Measurements from ENCODE around the gene DMAC2.

Gene DMAC2

DNA sequence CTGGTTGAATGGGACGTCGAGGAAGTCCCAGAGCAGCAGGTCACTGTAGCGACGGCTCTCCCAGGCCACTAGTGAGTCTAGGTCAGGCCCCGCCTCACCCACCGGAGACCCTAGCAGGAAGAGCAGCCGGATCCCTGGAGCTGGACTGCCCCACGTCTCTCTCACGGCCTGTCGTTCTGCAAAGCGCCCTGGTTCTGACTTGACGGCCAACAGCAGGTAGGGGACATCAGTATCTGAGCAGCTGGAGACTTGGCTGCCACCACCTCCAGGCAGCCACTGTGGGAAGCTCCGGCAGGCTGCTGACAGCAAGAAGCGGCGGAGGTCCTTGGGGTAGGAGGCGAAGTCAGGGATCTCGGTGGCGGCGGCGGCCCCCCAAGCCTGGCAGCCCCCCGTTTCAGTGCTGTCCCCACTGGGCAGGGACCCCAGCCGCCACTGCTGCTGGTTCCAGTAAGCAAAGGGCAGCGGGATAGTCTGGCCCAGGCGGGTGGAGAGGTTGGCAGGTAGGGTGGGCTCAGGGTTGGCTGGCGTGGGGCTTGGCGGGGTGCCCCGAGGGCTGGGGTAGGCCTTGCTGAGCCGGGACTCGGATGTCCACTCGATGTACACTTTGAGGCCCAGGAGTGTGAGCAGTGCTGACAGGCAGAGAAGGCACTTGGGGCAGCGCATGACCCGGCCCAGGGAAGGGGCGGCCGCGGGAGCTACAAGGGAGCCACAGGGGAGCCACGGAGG, 13.4 kb downstream of the DMAC2 start:
- in situ Hi-C loops (cut with HindIII; ENCODE audit: low pct_ligation_motif_present, low pct_unique_long_range_greater_than_20kb, low sequenced_read_pairs) = no loop called here
- DNase-seq = no peak

DNA sequence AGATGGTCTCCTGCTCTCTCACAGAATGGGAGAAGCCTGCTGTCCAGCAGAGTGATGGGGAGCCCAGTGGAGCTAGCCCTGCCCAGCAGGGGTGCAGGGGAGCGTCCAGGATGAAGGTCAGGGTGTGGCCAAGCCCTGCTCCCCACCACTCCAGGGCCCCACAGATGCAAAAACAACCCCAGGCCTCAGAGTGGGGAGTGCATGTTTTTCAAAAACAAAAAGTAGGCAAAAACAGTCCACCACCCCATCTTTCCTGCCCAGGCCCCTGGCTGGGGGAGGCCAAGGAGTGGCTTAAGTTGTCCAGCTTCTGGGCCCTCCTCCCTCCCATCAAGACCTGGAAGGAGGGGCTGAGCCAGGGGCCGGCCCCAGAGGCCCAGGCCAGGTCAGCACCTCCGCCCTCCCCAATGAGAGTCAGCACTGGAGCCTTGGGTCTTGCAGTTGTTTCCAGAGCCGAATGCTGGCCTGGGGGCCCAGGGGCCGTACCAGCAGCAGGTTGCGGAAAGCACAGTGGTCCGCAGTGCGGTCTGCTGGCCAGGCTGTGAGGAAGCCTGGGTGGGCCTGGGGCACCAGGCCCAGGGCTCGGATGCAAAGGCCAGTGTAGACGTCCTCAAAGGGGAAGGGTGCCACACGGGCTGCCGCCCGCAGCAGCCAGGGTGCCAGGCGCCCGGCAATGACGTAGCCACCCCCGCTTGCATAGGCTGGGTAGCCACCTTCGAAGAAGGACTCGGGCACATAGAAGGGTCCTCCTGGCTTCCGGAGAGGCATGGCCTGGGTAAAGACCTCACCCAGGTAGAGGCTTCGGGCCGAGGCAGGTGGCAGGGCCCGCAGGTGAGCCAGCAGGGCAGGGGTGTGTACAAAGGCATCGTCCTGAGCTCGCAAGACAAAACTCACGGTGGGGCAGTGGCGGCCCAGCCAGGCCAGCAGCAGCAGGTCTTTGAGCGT, 14.3 kb downstream of the DMAC2 start:
- no peak for DNase-seq
- in situ Hi-C loops (cut with HindIII; ENCODE audit: low pct_ligation_motif_present, low pct_unique_long_range_greater_than_20kb, low sequenced_read_pairs) = no loop called here

DNA sequence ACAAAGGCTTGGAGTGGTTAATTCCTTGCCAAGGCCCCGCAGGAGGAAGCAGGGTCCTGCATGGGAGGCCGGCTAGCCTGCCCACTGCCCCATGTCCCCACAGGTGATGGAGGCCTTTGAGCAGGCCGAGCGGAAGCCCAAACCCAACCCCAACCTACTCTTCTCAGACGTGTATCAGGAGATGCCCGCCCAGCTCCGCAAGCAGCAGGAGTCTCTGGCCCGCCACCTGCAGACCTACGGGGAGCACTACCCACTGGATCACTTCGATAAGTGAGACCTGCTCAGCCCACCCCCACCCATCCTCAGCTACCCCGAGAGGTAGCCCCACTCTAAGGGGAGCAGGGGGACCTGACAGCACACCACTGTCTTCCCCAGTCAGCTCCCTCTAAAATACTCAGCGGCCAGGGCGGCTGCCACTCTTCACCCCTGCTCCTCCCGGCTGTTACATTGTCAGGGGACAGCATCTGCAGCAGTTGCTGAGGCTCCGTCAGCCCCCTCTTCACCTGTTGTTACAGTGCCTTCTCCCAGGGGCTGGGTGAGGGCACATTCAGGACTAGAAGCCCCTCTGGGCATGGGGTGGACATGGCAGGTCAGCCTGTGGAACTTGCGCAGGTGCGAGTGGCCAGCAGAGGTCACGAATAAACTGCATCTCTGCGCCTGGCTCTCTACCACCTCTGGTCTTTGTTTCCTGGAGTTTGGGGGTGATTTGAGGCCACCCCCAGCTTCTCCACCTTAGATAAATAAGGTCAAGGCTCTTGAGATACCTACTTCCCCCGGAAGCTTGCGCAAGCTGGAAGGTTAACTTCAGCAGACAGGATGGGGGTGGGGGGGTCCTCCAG, 15.2 kb downstream of the DMAC2 start:
- no peak for DNase-seq
- in situ Hi-C loops (cut with HindIII; ENCODE audit: low pct_ligation_motif_present, low pct_unique_long_range_greater_than_20kb, low sequenced_read_pairs) = no loop called here

DNA sequence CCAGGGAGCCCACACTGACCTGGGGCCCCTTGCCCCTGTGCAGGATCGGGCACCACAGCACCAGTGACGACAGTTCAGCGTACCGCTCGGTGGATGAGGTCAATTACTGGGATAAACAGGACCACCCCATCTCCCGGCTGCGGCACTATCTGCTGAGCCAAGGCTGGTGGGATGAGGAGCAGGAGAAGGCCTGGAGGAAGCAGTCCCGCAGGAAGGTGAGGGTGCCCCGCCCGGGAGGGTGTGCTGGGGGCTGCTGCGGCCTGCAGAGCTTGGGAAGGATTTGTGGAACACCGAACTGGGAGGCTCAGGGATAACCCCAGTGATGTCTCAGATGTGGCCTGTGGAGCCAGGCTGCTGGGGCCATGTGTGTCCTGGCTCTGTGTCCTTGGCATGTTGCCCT, 16.8 kb downstream of the DMAC2 start:
- no peak for DNase-seq
- in situ Hi-C loops (cut with HindIII; ENCODE audit: low pct_ligation_motif_present, low pct_unique_long_range_greater_than_20kb, low sequenced_read_pairs) = no loop called here

DNA sequence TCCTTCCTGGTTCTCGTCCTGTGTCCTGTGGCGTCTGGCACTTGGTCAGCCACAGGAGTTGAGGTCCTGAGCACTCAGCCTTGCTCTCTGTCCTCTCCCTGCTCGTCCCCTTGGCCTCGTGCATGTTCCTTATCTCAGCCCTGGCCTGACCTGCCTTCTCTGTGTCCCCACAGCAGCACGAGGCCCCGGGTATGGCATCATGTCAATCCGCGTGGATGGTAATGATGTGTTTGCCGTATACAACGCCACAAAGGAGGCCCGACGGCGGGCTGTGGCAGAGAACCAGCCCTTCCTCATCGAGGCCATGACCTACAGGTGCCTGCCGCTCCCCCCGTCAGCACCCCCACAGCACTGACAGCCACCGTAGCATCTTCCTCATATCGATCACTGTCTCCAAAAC, 17.3 kb downstream of the DMAC2 start:
- in situ Hi-C loops (cut with HindIII; ENCODE audit: low pct_ligation_motif_present, low pct_unique_long_range_greater_than_20kb, low sequenced_read_pairs) = no loop called here
- no peak for DNase-seq

DNA sequence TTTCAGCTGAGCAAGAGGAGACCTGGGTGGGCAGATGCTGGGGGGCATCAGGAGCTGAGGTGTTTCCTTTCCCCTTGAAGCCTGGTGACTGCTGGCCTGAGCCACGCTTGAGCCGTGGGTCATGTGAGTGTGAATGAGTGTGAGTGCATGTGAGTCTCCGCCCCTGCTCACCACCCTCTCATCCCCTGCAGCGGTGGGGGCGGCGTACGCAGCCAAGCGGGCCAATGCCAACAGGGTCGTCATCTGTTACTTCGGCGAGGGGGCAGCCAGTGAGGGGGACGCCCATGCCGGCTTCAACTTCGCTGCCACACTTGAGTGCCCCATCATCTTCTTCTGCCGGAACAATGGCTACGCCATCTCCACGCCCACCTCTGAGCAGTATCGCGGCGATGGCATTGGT, 17.7 kb downstream of the DMAC2 start:
- in situ Hi-C loops (cut with HindIII; ENCODE audit: low pct_ligation_motif_present, low pct_unique_long_range_greater_than_20kb, low sequenced_read_pairs) = no loop called here
- no peak for DNase-seq

DNA sequence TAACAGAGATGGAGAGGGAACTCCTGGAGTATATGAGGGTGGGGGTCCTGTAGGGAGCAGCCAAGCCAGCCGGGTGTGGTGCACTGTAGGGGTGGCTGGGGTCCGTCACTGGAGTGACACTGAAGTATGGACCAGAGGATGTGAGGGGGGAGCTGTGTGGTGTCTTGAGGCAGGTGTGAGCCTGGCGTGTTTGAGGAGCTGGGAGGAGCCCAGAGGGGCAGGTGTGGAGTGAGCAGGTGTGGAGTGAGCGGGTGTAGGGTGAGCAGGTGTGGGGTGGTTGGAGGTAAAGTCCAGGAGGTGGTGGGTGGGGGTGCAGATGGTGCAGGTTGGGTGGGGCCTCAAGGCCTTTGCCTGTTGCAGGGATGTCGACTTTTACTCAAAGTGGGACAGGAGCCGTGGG, 18.4 kb downstream of the DMAC2 start:
- in situ Hi-C loops (cut with HindIII; ENCODE audit: low pct_ligation_motif_present, low pct_unique_long_range_greater_than_20kb, low sequenced_read_pairs) = no loop called here
- DNase-seq = no peak

DNA sequence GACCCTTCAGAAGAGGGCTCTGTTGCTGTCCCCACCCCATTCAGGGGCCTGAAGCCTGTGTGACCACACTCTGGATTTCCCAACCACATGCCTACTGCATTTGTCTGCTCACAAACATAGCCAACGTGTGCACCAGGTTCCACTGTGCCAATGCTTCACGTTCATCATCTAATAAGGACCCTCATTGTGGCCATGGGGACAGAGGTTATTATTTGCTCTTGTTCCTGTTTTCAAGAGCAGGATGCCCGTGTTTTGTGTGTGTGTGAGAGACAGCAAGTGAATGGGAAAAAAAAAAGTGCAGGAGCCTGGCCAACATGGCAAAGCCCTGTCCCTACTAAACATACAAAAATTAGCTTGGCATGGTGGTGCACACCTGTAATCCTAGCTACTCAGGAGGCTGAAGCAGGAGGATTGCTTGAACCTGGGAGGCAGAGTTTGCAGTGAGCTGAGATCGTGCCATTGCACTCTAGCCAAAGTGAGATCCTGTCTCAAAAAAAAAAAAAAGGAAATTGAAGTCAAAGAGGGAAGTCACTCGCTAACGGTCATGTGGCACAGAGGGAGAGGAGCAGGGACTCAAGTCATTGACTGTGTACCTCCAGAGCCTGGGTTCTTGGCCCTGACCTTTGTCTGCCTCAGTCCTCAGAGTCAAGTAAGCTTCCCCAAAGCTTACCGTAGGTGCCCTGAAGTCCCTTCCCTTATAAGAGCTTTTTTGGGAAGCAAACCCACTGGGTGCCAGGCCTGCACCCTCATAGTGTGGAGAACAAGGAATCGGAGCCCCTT, 19.4 kb downstream of the DMAC2 start:
- in situ Hi-C loops (cut with HindIII; ENCODE audit: low pct_ligation_motif_present, low pct_unique_long_range_greater_than_20kb, low sequenced_read_pairs) = no loop called here
- no peak for DNase-seq

DNA sequence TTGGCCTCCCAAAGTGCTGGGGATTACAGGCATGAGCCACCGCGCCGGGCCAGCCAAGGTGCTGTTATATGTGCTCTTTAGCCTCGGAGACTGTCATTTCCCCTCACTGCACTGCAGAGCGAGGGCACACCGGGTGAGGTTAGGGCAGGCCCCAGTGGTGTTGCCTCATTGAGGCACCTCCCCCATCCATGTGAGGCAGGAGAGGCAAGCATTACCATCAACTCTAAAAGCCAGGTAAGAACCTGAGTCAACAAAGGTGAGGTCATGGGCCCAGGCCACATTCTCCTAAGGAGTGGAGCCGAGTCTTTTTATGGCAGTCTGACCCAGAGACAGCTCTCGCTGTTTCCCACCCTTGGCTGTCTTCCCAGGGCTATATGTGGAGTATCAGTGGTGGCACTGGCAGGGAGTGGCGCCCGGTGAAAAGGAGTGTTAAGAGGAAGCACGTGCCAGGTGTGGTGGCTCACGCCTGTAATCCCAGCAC, 23.5 kb downstream of the DMAC2 start:
- DNase-seq = no peak
- in situ Hi-C loops (cut with HindIII; ENCODE audit: low pct_ligation_motif_present, low pct_unique_long_range_greater_than_20kb, low sequenced_read_pairs) = no loop called here

DNA sequence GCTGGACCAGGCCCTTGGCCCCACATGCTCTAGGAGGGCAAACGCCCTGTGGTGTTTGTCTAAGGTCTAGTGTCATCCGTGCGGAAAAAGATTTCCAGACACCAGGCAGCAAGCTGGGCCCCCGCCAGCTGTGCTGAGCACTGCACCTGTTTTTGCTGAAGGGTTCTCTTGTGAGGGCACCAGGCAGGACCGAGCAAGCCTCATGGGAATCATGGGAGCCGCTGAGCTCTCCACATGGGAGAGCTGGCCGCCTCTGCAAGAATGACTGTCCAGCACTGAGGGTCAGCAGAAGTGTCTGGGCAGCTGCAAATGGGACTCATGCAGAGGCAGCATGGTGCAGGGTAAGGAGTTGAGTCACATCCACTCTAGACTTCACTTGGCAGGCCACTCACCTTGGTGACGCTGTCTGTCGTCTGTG, 24.5 kb downstream of the DMAC2 start:
- no peak for DNase-seq
- in situ Hi-C loops (cut with HindIII; ENCODE audit: low pct_ligation_motif_present, low pct_unique_long_range_greater_than_20kb, low sequenced_read_pairs) = no loop called here

DNA sequence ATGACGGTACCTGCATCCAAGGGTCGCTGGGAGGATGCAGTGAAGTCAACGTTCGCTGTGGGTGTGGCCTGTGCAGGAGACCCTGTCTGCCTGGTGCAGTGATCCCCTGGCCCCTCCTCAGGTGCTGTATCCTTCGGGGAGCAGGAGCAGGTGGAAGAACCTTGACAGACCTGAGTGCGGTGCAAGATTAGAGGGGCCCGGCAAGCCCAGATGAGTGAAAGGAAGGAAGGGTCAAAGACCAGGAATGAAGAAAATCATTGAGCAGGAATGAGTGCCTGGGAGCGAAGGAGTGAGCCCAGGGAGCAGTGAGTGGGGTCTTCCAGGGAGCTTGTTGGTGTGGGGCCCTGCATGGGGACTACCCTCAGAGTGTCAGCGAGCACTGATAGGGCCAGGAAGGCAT, 25.3 kb downstream of the DMAC2 start:
- no peak for DNase-seq
- in situ Hi-C loops (cut with HindIII; ENCODE audit: low pct_ligation_motif_present, low pct_unique_long_range_greater_than_20kb, low sequenced_read_pairs) = no loop called here

DNA sequence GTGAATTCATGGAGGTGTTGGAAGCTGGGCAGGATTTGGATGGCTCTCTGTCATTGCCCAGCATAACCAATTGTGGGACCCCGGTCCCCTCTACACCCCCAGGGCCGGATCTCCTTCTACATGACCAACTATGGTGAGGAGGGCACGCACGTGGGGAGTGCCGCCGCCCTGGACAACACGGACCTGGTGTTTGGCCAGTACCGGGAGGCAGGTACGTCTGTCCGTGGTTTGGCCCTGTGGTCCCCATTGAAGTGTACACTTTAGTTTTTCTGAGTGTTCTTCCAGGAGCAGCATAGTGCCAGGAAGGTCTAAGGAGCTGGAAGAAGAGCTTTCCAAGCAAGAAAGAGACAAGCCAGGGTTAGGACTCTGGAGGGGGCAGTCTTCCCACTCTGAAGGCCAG, 25.8 kb downstream of the DMAC2 start:
- in situ Hi-C loops (cut with HindIII; ENCODE audit: low pct_ligation_motif_present, low pct_unique_long_range_greater_than_20kb, low sequenced_read_pairs) = no loop called here
- no peak for DNase-seq

DNA sequence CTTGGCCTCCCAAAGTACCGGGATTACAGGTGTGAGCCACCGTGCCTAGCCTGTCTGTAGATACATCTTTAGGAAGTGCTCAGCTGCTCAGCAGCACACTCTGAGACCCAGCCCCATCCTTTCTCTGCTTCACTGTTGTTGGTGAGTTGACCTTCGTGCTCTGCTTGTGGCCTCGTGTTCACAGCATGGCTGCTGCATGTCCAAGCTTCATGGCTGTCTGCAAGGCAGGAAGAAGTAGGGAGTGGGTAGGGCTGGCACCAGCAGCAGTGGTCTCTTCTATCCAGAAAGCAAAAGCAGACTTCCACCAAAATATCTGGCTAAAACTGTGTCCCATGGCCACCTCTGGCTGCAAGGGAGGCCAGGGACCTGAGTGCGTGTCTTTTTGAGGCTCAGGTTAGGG, 26.8 kb downstream of the DMAC2 start:
- in situ Hi-C loops (cut with HindIII; ENCODE audit: low pct_ligation_motif_present, low pct_unique_long_range_greater_than_20kb, low sequenced_read_pairs) = no loop called here
- no peak for DNase-seq

DNA sequence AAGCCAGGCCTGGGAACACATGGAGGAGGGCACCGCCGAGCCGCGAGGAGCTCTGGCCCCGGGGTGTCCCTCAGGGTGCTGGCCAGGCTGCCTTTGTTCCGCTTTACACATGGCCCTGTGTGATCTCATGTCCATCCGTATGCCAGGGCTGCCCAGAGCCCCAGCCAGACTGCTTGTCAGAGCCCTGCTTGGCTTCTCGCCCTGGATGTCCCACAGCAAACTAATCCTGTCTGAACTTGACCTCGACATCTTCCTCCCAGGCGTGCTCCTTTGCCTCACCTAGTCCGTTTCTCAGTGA, 27.8 kb downstream of the DMAC2 start:
- DNase-seq = no peak

DNA sequence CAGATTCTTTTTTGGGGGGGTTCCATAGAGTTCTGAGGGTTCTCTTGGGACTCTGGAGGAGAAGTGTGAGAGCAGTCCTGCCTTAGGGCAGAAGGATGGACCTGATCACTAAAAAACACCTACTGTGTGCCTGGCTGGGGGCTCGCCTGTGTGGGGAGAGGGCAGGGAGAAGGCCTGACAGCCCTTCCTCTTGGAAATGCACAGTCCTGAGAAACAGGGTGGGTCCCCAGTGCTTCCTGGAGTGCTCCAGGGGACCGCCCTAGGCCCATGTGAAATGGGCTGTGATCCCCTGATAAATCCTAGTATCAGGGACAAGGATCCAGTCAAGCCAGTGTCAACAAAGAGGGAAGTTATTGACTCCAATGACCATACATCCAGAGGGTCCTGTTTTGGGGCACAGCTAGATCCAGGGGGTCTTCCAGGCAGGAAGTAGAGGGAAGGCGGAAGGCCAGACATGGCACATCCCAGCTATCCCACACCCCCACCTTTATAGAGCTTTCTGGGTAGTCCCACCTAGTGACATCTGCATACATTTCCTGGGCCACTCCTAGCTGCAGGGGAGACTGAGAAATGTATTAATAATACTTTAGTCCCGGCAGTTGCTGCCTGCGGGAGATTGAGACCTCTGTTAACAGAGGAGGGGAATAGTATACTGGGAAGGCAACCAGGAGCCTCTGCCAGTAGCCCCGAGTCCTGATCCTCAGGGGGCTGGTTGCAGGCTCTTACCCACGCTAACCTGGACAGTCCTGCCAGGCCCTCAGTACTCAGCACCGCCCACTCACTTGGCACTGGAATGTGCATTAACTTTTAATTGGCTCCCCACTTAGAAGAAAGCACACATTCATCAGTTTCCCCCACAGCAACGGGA, 28.4 kb downstream of the DMAC2 start:
- no peak for DNase-seq
- in situ Hi-C loops (cut with HindIII; ENCODE audit: low pct_ligation_motif_present, low pct_unique_long_range_greater_than_20kb, low sequenced_read_pairs) = no loop called here

More for the DNA sequence above, 27.8 kb downstream of the DMAC2 start:
- in situ Hi-C loops (cut with HindIII; ENCODE audit: low pct_ligation_motif_present, low pct_unique_long_range_greater_than_20kb, low sequenced_read_pairs) = no loop called here

DNA sequence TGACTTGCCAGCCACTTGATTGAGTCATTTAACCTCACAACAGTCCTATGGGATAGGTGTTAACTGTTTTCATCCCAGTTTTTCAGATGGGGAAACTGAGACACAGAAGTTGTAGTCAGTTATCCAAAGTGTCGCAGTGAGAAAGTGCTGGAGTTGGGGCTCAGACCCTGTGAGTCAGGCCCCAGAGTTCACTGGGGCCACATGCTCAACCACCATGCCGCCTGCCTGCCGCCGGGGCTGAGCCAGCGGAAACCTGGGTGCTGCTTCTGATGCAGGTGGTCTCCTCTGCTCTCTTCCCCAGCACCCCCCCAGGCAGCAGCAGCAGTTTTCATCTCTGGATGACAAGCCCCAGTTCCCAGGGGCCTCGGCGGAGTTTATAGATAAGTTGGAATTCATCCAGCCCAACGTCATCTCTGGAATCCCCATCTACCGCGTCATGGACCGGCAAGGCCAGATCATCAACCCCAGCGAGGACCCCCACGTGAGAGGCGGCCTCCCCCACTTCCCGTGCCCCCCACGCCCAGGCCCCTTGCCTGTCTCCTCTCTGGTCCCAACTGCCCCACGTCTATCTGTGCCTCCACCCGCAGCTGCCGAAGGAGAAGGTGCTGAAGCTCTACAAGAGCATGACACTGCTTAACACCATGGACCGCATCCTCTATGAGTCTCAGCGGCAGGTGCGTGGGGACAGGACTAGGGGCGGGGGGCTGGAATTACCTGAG, 29.2 kb downstream of the DMAC2 start:
- DNase-seq = no peak
- in situ Hi-C loops (cut with HindIII; ENCODE audit: low pct_ligation_motif_present, low pct_unique_long_range_greater_than_20kb, low sequenced_read_pairs) = no loop called here

DNA sequence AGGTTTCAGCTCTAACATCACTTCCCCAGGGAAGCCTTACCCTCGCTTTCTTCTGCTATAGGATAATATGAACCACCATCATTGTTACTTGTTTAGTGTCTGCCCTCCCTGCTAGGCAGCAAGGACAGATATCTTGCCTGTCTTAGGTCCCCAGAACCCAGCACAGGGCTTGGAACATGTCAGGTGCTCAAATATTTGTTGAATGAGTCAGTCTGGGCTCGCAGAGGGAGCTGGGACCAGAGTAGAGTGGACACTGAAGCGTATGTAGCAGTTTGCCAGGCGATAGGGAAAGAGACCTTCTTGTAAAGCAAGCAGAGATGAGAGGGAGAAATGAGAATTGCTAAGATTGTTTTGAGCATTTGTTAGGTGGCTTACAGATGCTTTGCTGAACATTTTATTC, 30.4 kb downstream of the DMAC2 start:
- in situ Hi-C loops (cut with HindIII; ENCODE audit: low pct_ligation_motif_present, low pct_unique_long_range_greater_than_20kb, low sequenced_read_pairs) = no loop called here

More for the DNA sequence above, 30.4 kb downstream of the DMAC2 start:
- peak; percentile 67 for DNase-seq

Measured in ACHN (cell line).